ENCODE data around the gene DDX1. TPM values are rescaled to one million over a fixed set of nuclear protein-coding genes. Genes with fewer than 3 reads are reported as not detected.

DDX1 gene
- total RNA-seq, 4 donors from 2014 or later = 23.8 to 93.1 (median 56.6) TPM

- TF ChIP-seq POLR2A (IDR thresholded peaks at IDR 0.05) = no peak
- TF ChIP-seq, protein P1, sequence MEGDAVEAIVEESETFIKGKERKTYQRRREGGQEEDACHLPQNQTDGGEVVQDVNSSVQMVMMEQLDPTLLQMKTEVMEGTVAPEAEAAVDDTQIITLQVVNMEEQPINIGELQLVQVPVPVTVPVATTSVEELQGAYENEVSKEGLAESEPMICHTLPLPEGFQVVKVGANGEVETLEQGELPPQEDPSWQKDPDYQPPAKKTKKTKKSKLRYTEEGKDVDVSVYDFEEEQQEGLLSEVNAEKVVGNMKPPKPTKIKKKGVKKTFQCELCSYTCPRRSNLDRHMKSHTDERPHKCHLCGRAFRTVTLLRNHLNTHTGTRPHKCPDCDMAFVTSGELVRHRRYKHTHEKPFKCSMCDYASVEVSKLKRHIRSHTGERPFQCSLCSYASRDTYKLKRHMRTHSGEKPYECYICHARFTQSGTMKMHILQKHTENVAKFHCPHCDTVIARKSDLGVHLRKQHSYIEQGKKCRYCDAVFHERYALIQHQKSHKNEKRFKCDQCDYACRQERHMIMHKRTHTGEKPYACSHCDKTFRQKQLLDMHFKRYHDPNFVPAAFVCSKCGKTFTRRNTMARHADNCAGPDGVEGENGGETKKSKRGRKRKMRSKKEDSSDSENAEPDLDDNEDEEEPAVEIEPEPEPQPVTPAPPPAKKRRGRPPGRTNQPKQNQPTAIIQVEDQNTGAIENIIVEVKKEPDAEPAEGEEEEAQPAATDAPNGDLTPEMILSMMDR (IDR thresholded peaks at IDR 0.05) = no peak
- Histone ChIP-seq H3K4me1 (no peaks in the 10 kb centered on the region), H3K9me3 (no peaks in the 10 kb centered on the region), H3K27me3 (no peaks in the 10 kb centered on the region), H3K27ac (peak overlapping the region; percentile 73 to 84), H3K36me3 (no peaks in the 10 kb centered on the region), H3K4me3 (peak overlapping the region in 1 of 2 donors; percentile 61)
- intact Hi-C loops (cut with DNase I; ENCODE audit: low total_unique reads) = no loop called here
- DNase-seq = no peak
These were observed 29.2 kb upstream of the DDX1 start for GRCh38 chr2:15562354-15563031.

GRCh38 chr2:15563227-15564100 lies 28.2 kb upstream of the DDX1 start:
- intact Hi-C loops (cut with DNase I; ENCODE audit: low total_unique reads) = no loop called here
- Histone ChIP-seq H3K9me3 (no peaks in the 10 kb centered on the region), H3K27ac (no peak overlapping the region), H3K4me1 (no peaks in the 10 kb centered on the region), H3K36me3 (no peaks in the 10 kb centered on the region), H3K27me3 (no peaks in the 10 kb centered on the region), H3K4me3 (no peak overlapping the region)
- TF ChIP-seq, protein P1 (IDR thresholded peaks at IDR 0.05) = no peak
- TF ChIP-seq POLR2A (IDR thresholded peaks at IDR 0.05) = no peak
- no peak for DNase-seq

DNA sequence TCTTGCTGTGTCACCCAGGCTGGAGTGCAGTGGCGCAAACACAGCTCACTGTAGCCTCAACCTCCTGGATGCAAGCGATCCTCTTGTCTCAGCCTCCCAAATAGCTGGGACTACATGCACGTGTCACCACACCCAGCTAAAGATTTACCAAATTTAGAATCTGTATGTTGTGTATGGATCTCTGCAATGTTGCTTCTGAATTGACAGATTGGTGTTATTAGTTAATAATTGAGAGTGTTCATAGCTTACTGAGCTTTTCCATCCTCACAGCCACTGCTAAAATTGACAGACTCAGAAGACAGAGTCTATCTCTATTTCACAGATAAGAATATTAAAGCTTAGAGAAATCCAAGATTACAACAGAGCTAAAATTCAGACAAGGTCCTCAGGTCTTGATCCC lies 26.3 kb upstream of the DDX1 start:
- no peaks in the 10 kb centered on the region for H3K9me3 ChIP-seq
- DNase-seq = no peak
- no peaks in the 10 kb centered on the region for H3K4me1 ChIP-seq
- H3K27ac ChIP-seq = no peak overlapping the region
- H3K36me3 ChIP-seq = no peaks in the 10 kb centered on the region
- no peak overlapping the region for H3K4me3 ChIP-seq
- H3K27me3 ChIP-seq = no peaks in the 10 kb centered on the region
- intact Hi-C loops (cut with DNase I; ENCODE audit: low total_unique reads) = no loop called here
- TF ChIP-seq POLR2A (IDR thresholded peaks at IDR 0.05) = no peak
- TF ChIP-seq, protein P1 (IDR thresholded peaks at IDR 0.05) = no peak

- DNase-seq = no peak
- no peaks in the 10 kb centered on the region for H3K27me3 ChIP-seq
- no peaks in the 10 kb centered on the region for H3K36me3 ChIP-seq
- no peaks in the 10 kb centered on the region for H3K9me3 ChIP-seq
- H3K4me3 ChIP-seq = no peak overlapping the region
- intact Hi-C loops (cut with DNase I; ENCODE audit: low total_unique reads) = no loop called here
- TF ChIP-seq POLR2A (IDR thresholded peaks at IDR 0.05) = no peak
- TF ChIP-seq, protein P1 (IDR thresholded peaks at IDR 0.05) = no peak
- no peak overlapping the region for H3K27ac ChIP-seq
- no peaks in the 10 kb centered on the region for H3K4me1 ChIP-seq
These were observed 25.5 kb upstream of the DDX1 start for GRCh38 chr2:15565994-15566671.

Measured in uterus (tissue), 4 donors.